ENCODE results near the gene GRK1.
"Not testable (repeated sequence)": the region's sequence is repeated elsewhere in the genome, so short reads cannot be mapped to it uniquely, and the experiment has no call there.

Gene GRK1

GRCh38 chr13:113666951-113667701, at the start of gene GRK1:
TSS of gene GRK1 (plus strand) at chr13:113667219. CDS start at chr13:113667387, 168 bp downstream.
- no peak for DNase-seq (ENCODE audit: low read depth)

GRCh38 chr13:113617961-113618360, 49.1 kb upstream of the GRK1 start:
- no peak for DNase-seq (ENCODE audit: low read depth)

DNA sequence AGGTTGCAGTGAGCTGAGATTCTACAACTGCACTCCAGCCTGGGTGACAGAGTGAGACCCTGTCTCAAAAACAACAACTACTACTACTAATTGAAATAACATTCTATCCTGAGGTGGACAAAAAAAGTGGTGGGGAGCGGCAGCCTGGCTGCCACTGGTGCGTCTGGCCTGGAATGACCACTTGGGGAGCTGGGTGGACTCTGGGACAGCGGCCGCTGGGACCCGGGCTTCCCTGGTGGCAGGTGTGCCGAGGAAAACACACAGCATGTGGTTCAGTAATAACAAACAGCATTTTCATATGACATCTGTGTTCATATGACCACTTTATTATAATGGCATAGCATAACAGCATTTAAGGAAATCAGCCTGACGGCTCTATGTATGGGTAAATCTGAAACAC, 48.6 kb upstream of the GRK1 start:
- no peak for DNase-seq (ENCODE audit: low read depth)

GRCh38 chr13:113620036-113620796, 46.8 kb upstream of the GRK1 start:
- no peak for DNase-seq (ENCODE audit: low read depth)

DNA sequence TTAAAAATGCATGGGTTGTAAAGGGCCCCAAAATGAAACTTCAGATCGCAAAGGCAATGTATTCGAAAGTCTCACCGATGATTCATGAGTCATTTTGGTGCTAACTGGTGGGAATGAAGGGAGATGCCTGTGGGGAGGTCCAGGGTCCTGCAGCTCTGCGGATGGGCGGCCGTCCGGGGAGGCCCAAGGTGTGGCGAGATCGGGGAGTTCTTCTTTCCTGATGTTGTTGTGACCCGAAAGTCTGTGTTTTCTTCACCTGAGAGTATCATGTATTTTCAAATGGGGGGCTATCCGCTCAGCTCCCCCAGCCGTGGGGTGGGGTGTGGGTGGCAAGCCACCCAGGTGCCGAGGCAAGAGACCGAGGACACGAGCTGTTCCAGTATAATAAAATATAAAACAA, 46.0 kb upstream of the GRK1 start:
- DNase-seq (ENCODE audit: low read depth), result no peak

DNA sequence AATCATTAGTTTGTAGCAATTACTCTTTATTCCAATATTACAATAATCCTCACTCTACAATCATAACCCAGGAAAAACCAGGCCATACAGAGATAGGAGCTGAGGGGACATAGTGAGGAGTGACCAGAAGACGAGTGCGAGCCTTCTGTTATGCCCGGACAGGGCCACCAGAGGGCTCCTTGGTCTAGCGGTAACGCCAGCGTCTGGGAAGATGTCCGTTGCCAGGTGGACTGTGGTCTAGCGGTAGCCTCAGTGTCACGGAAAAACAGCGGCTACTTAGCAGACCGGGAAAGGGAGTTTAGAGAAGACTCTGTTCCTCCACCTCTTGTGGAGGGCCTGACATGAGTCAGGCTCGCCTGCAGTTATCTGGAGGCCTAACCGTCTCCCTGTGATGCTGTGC, 45.5 kb upstream of the GRK1 start:
- DNase-seq (ENCODE audit: low read depth), result not testable (repeated sequence)

DNA sequence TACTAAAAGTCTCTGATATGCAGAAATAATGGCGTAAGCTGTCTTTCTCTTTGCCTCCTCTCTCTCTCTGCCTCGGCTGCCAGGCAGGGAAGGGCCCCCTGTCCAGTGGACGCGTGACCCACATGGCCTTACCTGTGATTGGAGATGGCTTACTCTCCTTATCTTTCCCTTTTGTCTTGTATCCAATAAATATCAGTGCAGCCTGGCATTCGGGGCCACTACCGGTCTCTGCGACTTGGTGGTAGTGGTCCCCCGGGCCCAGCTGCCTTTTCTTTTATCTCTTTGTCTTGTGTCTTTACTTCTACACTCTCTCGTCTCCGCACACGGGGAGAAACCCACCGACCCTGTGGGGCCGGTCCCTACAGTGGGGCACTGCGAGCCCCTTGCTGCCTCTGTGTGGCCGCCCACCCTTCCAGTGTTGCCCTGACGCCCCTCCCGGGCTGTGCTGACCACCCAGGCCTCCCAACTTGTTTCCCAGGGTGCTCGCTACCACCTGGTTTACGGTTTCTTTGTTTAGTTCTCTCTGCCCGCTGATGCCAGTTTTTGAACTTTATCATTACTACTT, 45.0 kb upstream of the GRK1 start:
- not testable (repeated sequence) for DNase-seq (ENCODE audit: low read depth)

- DNase-seq (ENCODE audit: low read depth), result no peak
Observed at GRCh38 chr13:113622791-113623490, 44.1 kb upstream of the GRK1 start.

GRCh38 chr13:113623491-113624234, 43.4 kb upstream of the GRK1 start:
- peak; percentile 20 for DNase-seq (ENCODE audit: low read depth)

DNA sequence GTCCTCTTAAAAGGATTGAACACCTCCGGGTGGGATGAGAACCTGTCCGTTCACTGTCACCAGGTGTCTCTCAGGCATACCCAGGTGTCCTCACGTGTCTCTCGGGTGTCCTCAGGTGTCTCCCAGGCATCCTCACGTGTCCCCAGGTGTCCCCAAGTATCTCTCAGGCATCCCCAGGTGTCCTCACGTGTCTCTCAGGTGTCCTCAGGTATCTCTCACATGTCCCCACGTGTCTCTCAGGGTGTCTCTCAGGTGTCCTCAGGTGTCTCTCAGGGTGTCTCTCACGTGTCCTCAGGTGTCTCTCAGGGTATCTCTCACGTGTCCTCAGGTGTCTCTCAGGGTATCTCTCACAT, 42.8 kb upstream of the GRK1 start:
- no peak for DNase-seq (ENCODE audit: low read depth)

DNA sequence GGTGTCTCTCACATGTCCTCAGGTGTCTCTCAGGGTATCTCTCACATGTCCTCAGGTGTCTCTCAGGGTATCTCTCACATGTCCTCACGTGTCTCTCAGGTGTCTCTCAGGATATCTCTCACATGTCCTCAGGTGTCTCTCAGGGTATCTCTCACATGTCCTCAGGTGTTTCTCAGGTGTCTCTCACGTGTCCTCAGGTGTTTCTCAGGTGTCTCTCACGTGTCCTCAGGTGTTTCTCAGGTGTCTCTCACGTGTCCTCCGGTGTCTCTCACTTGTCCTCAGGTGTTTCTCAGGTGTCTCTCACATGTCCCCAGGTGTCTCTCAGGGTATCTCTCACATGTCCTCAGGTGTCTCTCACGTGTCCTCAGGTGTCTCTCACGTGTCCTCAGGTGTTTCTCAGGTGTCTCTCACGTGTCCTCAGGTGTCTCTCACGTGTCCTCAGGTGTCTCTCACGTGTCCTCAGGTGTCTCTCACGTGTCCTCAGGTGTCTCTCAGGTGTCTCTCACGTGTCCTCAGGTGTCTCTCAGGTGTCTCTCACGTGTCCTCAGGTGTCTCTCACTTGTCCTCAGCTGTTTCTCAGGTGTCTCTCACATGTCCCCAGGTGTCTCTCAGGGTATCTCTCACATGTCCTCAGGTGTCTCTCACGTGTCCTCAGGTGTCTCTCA, 42.2 kb upstream of the GRK1 start:
- DNase-seq (ENCODE audit: low read depth), result not testable (repeated sequence)

DNA sequence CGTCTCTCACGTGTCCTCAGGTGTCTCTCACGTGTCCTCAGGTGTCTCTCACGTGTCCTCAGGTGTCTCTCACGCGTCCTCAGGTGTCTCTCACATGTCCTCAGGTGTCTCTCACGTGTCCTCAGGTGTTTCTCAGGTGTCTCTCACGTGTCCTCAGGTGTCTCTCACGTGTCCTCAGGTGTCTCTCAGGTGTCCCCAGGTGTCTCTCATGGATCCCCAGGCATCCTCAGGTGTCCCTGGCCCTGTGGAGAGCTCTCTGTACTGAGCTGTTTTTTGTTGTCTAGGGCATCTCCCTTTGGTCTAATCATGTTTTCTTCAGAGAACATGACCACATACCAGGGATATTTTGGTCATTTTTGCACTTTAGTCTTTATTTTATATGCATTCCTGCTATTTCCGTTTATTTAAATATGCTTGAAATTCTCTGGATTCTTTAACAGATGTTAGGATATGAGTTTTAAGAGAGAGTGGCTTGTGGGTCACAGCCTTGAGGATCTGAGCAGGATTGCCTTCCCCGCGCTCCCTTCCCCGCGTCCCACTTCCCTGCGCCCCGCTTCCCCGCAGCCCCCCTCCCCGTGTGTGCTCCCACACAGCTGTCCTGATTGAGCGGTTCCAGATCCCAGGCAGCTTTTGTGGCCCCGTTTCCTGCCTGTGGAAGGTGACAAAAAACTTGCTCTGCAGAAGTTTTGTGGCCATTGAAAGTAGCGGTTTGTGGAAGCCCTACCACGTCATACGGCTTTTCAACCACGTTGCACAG, 40.9 kb upstream of the GRK1 start:
- DNase-seq (ENCODE audit: low read depth), result peak; percentile 51

DNA sequence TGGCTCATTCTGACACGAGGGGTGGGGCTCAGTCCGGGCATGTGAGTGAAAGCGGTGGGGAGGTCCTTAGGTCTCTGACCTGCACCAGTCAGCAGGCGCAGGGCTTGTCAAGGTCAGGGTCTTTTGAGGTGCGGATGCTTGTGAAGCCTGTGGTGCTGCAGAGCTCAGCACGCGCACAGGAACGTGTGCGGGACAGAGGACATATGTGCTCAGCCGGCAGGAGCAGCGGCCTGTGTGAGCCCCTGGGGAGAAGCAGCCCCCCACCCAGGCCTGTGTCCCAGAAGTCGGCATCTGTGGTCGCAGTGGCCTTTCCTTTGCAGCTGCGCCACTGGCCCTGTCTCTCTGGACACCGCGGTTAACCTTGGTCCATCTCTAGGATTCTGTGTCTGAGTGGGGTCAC, 39.9 kb upstream of the GRK1 start:
- DNase-seq (ENCODE audit: low read depth), result no peak

DNA sequence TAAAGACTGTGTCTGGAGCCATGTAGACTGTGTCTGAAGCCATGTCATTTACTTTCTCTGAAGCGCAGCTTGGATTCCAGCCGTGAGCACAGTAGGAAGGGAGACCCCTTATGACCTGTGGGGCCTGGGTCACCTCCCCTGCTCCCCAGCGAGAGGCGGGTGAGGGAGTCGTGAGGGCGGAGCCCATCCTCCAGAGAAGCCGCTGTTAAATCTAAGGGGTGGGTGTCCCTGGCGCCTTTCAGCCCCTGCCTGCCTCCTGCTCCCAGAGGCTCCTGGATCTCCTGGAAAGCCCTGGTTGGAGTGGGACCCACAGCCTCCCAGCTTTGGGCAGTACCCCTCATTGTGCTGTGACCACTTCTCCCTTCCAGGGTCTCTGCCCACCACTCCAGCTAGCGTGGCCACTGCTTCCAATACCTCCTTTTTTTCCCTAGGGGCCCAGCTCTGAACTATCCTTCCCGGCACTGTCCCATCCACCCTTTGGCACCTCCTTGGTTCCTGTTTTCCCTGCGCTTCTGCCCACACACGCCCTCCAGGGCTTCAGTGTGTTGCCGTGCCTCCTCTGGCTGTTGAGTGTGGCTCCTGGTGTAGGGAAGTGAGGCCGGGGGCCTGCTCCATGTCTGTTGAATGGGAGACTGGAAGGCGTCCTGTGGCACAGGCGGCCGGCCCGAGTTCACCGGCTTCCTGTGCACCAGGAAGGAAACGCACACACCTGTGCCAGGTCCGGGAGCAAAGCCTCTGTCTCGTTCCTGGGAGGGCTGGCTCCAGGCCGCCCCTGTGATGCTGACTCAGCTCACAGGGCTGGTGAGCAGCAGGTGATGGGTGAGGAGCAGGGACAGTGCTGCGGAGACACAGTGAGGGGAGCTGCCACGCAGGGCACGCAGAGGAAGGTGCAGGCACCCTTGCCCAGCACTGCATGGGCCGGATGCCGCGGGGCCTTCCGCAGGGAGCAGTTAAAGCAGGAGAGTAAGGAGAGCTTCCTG, 38.4 kb upstream of the GRK1 start:
- no peak for DNase-seq (ENCODE audit: low read depth)

- no peak for DNase-seq (ENCODE audit: low read depth)
Observed at GRCh38 chr13:113629866-113630265, 37.2 kb upstream of the GRK1 start.

- DNase-seq (ENCODE audit: low read depth), result no peak
Observed at GRCh38 chr13:113630296-113630695, 36.7 kb upstream of the GRK1 start.

DNA sequence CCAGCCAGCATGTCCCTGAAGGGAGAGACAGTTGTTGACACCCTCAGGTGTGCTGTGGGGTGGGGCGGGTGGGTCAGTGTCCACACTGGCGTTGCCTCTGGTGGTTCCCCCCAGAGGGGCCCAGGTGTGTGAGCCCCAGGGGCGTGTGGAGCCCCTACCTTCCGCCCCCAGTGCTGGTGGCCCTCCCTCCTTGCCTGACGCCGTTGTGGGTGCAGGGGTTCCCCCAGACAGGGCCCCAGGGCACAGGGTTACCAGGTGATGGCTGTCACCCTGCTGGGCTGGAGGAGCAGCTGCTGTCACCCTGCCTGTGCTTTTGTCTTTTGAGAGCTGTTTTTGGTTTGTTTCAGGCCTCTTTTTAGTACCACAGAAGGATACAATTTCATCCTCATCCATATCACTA, 36.2 kb upstream of the GRK1 start:
- DNase-seq (ENCODE audit: low read depth), result no peak

DNA sequence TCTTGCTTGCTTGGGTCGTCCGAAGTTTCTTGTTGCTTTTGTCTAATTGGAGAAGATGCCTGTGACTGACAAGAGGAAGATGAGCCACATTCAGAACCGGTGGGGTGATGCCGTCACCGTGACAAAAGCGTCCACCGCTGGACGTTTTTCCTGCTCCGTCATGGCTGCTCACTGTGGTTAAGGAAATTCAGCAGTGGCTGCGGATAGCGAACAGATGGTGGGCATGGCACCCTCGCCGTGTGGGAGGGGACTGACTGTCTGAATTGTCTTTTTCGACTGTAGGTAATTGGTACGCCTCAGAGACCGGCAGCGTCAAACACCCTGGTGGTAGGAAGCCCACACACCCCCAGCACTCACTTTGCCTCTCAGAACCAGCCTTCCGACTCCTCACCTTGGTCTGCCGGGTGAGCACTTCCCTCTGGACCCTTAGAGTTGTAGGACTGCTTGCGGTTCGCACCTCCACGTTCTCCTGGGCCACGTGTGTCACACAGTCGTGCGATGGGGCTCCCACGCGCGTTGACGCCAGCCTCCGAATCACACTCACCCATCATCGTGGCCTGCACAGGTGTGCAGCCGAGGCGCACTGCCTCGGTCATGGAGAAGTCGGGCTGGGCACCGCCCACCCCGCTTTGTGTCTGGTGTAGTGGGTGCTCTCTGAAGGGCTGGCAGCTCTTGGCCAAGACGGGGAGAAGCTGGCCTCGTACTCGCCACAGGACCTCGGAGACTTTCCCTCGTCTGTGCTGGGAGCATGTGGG, 35.5 kb upstream of the GRK1 start:
- DNase-seq (ENCODE audit: low read depth), result no peak
